HUES64 (cell line): ENCODE results near the gene KLHL26.

Experiments
- H3K27ac ChIP-seq: 2 replicates; pipeline ENCODE4 v1.7.0; 2013; ENCODE audit warnings: low read depth, low read length, inconsistent platforms
- H3K27me3 ChIP-seq: 2 replicates; pipeline ENCODE4 v1.6.1; 2013; ENCODE audit warnings: mild to moderate bottlenecking, low read length; ENCODE audit not compliant: insufficient read depth
- H3K36me3 ChIP-seq: 2 replicates; pipeline ENCODE4 v1.6.1; 2013; ENCODE audit warnings: mild to moderate bottlenecking, low read length; ENCODE audit not compliant: insufficient read depth
- H3K4me1 ChIP-seq: 2 replicates; pipeline ENCODE4 v1.6.1; 2013; ENCODE audit warnings: mild to moderate bottlenecking, low read length, moderate library complexity; ENCODE audit not compliant: insufficient read depth
- H3K4me3 ChIP-seq: 2 replicates; pipeline ENCODE4 v1.5.1; 2013; ENCODE audit warnings: mild to moderate bottlenecking, low read length, moderate library complexity
- H3K9ac ChIP-seq: 2 replicates; pipeline ENCODE4 v1.6.1; 2013; ENCODE audit warnings: mild to moderate bottlenecking, low read depth, low read length
- H3K9me3 ChIP-seq: 2 replicates; pipeline ENCODE4 v1.6.1; 2013; ENCODE audit warnings: low read depth, low read length; ENCODE audit not compliant: insufficient read depth
- WGBS: fragments of 150-250, 120-280 bp; methylation state at CpG from one replicate; pipeline ENCODE4 v1.1.7; 2013; ENCODE audit warnings: missing lambda C conversion rate; 5-methylcytosine and 5-hydroxymethylcytosine counted together

Gene KLHL26

GRCh38 chr19:18660939-18661670 is 24.3 kb downstream of the KLHL26 start:
- Histone ChIP-seq H3K9me3 (no peaks in the 10 kb centered on the region), H3K4me3 (no peak overlapping the region), H3K27ac (no peak overlapping the region), H3K27me3 (peaks cover 4% of the 10 kb centered on the region; the same call in 1 of the 2 replicates), H3K36me3 (no peaks in the 10 kb centered on the region), H3K4me1 (peaks cover 18% of the 10 kb centered on the region; the same call in 1 of the 2 replicates), H3K9ac (no peak overlapping the region)
- WGBS = 95% methylated on average over 10 of the region's 10 CpGs

GRCh38 chr19:18662972-18663732 is 26.3 kb downstream of the KLHL26 start:
- 0 out of 2 replicates have a peak overlapping the region, but pooled peaks have one; percentile 5 for H3K27ac ChIP-seq
- peaks cover 7% of the 10 kb centered on the region; the same call in 1 of the 2 replicates for H3K36me3 ChIP-seq
- H3K4me3 ChIP-seq = no peak overlapping the region
- peaks cover 9% of the 10 kb centered on the region; the same call in 1 of the 2 replicates for H3K4me1 ChIP-seq
- H3K27me3 ChIP-seq = no peaks in the 10 kb centered on the region
- 79% methylated on average over 15 of the region's 15 CpGs for WGBS
- no peaks in the 10 kb centered on the region for H3K9me3 ChIP-seq
- no peak overlapping the region; the same call in 1 of the 2 replicates for H3K9ac ChIP-seq

GRCh38 chr19:18663940-18664530 is 27.2 kb downstream of the KLHL26 start:
- H3K27ac ChIP-seq = no peak overlapping the region
- no peaks in the 10 kb centered on the region for H3K9me3 ChIP-seq
- peaks cover 14% of the 10 kb centered on the region; the same call in 1 of the 2 replicates for H3K36me3 ChIP-seq
- WGBS = 87% methylated on average over 14 of the region's 14 CpGs
- no peak overlapping the region for H3K9ac ChIP-seq
- H3K4me3 ChIP-seq = no peak overlapping the region
- peaks cover 9% of the 10 kb centered on the region; the same call in 1 of the 2 replicates for H3K4me1 ChIP-seq
- no peaks in the 10 kb centered on the region for H3K27me3 ChIP-seq

GRCh38 chr19:18665771-18666202 is 29.0 kb downstream of the KLHL26 start:
- Histone ChIP-seq H3K27ac (no peak overlapping the region), H3K9ac (no peak overlapping the region), H3K9me3 (no peaks in the 10 kb centered on the region), H3K36me3 (peaks cover 19% of the 10 kb centered on the region; the same call in 1 of the 2 replicates), H3K4me3 (no peak overlapping the region), H3K27me3 (no peaks in the 10 kb centered on the region), H3K4me1 (peaks cover 6% of the 10 kb centered on the region; the same call in 1 of the 2 replicates)
- WGBS = 93% methylated on average over 22 of the region's 22 CpGs

- Histone ChIP-seq H3K36me3 (peaks cover 19% of the 10 kb centered on the region; the same call in 1 of the 2 replicates), H3K4me3 (no peak overlapping the region), H3K9me3 (no peaks in the 10 kb centered on the region), H3K4me1 (peaks cover 6% of the 10 kb centered on the region; the same call in 1 of the 2 replicates), H3K27me3 (no peaks in the 10 kb centered on the region), H3K27ac (no peak overlapping the region), H3K9ac (no peak overlapping the region)
- 85% methylated on average over 12 of the region's 12 CpGs for WGBS
Measured at GRCh38 chr19:18666317-18666716, 29.5 kb downstream of the KLHL26 start.

- WGBS = 95% methylated on average over 5 of the region's 5 CpGs
- H3K9me3 ChIP-seq = no peaks in the 10 kb centered on the region
- no peaks in the 10 kb centered on the region for H3K27me3 ChIP-seq
- no peak overlapping the region for H3K27ac ChIP-seq
- H3K36me3 ChIP-seq = peaks cover 19% of the 10 kb centered on the region; the same call in 1 of the 2 replicates
- H3K9ac ChIP-seq = no peak overlapping the region
- H3K4me3 ChIP-seq = no peak overlapping the region
- peaks cover 6% of the 10 kb centered on the region; the same call in 1 of the 2 replicates for H3K4me1 ChIP-seq
Measured at GRCh38 chr19:18666784-18667183, 30.0 kb downstream of the KLHL26 start.

- WGBS = 97% methylated on average over 55 of the region's 55 CpGs
- H3K9me3 ChIP-seq = no peaks in the 10 kb centered on the region
- no peak overlapping the region for H3K4me3 ChIP-seq
- H3K27ac ChIP-seq = no peak overlapping the region
- H3K9ac ChIP-seq = no peak overlapping the region
- peaks cover 6% of the 10 kb centered on the region; the same call in 1 of the 2 replicates for H3K4me1 ChIP-seq
- peaks cover 19% of the 10 kb centered on the region; the same call in 1 of the 2 replicates for H3K36me3 ChIP-seq
- H3K27me3 ChIP-seq = no peaks in the 10 kb centered on the region
Measured at GRCh38 chr19:18667531-18668251, 30.9 kb downstream of the KLHL26 start.

- H3K9me3 ChIP-seq = no peaks in the 10 kb centered on the region
- peaks cover 19% of the 10 kb centered on the region; the same call in 1 of the 2 replicates for H3K36me3 ChIP-seq
- WGBS = 97% methylated on average over 38 of the region's 38 CpGs
- no peak overlapping the region for H3K9ac ChIP-seq
- no peak overlapping the region for H3K4me3 ChIP-seq
- H3K27me3 ChIP-seq = no peaks in the 10 kb centered on the region
- peaks cover 3% of the 10 kb centered on the region; the same call in 1 of the 2 replicates for H3K4me1 ChIP-seq
- no peak overlapping the region for H3K27ac ChIP-seq
Measured at GRCh38 chr19:18668252-18668631, 31.4 kb downstream of the KLHL26 start.

GRCh38 chr19:18668744-18669523 is 32.1 kb downstream of the KLHL26 start:
- 95% methylated on average over 58 of the region's 58 CpGs for WGBS
- Histone ChIP-seq H3K9ac (no peak overlapping the region), H3K4me1 (no peaks in the 10 kb centered on the region), H3K4me3 (no peak overlapping the region), H3K27me3 (no peaks in the 10 kb centered on the region), H3K36me3 (peaks cover 19% of the 10 kb centered on the region; the same call in 1 of the 2 replicates), H3K27ac (no peak overlapping the region), H3K9me3 (no peaks in the 10 kb centered on the region)

- 92% methylated on average over 12 of the region's 12 CpGs for WGBS
- no peak overlapping the region for H3K9ac ChIP-seq
Measured at GRCh38 chr19:18669524-18669817, 32.6 kb downstream of the KLHL26 start.

More at GRCh38 chr19:18669524-18669817, 32.6 kb downstream of the KLHL26 start:
- Histone ChIP-seq H3K27me3 (no peaks in the 10 kb centered on the region), H3K36me3 (peaks cover 19% of the 10 kb centered on the region; the same call in 1 of the 2 replicates), H3K9me3 (no peaks in the 10 kb centered on the region), H3K4me3 (no peak overlapping the region), H3K27ac (no peak overlapping the region), H3K4me1 (no peaks in the 10 kb centered on the region)
